Measurements from ENCODE around the gene OAT. TPM values are rescaled to one million over a fixed set of nuclear protein-coding genes. Genes with fewer than 3 reads are reported as not detected.

The OAT gene
- total RNA-seq, 1 experiment from 2014 or later = 67.9 TPM

DNA sequence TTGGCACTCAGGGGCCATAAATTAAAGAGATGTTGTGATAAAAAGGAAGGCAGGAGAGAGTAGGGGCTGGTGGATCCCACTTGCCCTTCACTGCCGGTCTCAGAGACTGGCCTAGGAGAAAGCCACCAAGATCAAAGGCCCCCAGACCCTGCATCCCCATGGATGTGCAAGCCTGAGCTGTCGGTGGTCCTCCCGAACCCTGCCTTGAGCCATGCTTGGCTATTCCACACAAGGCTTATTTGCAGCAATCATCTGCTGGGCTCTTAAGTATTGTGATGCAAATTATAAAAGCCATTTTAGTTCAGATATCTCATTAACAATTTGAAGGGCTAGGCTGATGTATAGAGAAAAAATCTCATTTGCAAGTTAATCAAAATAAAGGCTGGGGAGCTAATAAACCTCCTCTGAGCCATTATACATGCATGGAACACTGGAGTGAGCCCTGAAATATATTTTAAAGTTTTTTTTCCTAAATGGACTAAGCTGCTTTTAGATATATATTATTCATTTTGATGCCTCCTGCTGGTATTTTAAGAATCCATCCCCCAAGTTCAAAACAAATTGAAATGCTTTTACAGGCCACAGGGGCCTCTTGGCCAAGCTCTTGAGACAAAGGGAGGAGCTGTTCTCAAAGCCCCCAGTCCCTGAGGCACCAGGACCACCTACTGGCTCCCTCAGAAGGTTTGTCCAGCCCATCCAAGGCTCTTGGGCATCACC is 28.1 kb downstream of the OAT start:
- H3K27ac ChIP-seq (ENCODE audit: insufficient read length, low read depth, low read length) = no peak overlapping the region
- H4K20me1 ChIP-seq (ENCODE audit: control insufficient read depth, insufficient read depth, insufficient read length) = no peaks in the 10 kb centered on the region
- no peak overlapping the region for H2BK12ac ChIP-seq (ENCODE audit: insufficient read length, low read depth, low read length)
- no peaks in the 10 kb centered on the region for H3K79me2 ChIP-seq (ENCODE audit: insufficient read depth, low read length)
- H2BK20ac ChIP-seq (ENCODE audit: low read depth, low read length, poor library complexity, severe bottlenecking) = no peak overlapping the region
- no peak overlapping the region for H3K9ac ChIP-seq (ENCODE audit: extremely low read depth, insufficient read length, low read length)
- Mint-ChIP-seq H3K9me3 (no peaks in the 10 kb centered on the region), H3K27ac (no peak overlapping the region), H3K4me1 (peaks cover 21 to 44% of the 10 kb centered on the region in 2 experiments), H3K36me3 (ENCODE audit: insufficient read depth in 1 of 3, low read depth in 3 of 3) (no peaks in the 10 kb centered on the region), H3K27me3 (ENCODE audit: low read depth) (peaks cover 16% of the 10 kb centered on the region), H3K4me3 (no peak overlapping the region)
- H3K4me1 ChIP-seq (ENCODE audit: insufficient read depth, low read length) = peaks cover 2% of the 10 kb centered on the region; the same call in 1 of the 2 replicates
- DNase-seq = no peak
- no peak overlapping the region for H3K18ac ChIP-seq (ENCODE audit: insufficient read length, low read depth, low read length)
- H3K56ac ChIP-seq (ENCODE audit: insufficient read length, low read depth, low read length) = no peak overlapping the region
- H3K79me1 ChIP-seq (ENCODE audit: insufficient read depth, low read depth, low read length, poor library complexity, severe bottlenecking) = no peaks in the 10 kb centered on the region
- no peaks in the 10 kb centered on the region for H3K9me3 ChIP-seq (ENCODE audit: control insufficient read depth, low read depth, low read length)
- H2BK120ac ChIP-seq (ENCODE audit: low read depth, low read length, poor library complexity, severe bottlenecking) = no peak overlapping the region
- no peak overlapping the region for H4K5ac ChIP-seq (ENCODE audit: insufficient read length, low read depth, low read length)
- H4K8ac ChIP-seq (replicated peaks; ENCODE audit: insufficient read length, low read depth, low read length) = no peak overlapping the region
- no peak overlapping the region for H3K4ac ChIP-seq (ENCODE audit: low read depth, low read length)
- WGBS (ENCODE audit: extremely low coverage, insufficient read length, low lambda C conversion rate) = no CpG with 5 or more reads among the region's 3 CpGs
- H3K14ac ChIP-seq (ENCODE audit: insufficient read depth, low read length) = no peak overlapping the region
- no peak overlapping the region for H2AFZ ChIP-seq (ENCODE audit: low read length)
- H2AK5ac ChIP-seq (ENCODE audit: insufficient read length, low read length) = no peak overlapping the region
- H3K23me2 ChIP-seq (ENCODE audit: insufficient read length, low read depth, low read length, poor library complexity, severe bottlenecking) = peaks cover 4% of the 10 kb centered on the region
- H3T11ph ChIP-seq (ENCODE audit: low read length) = no peak overlapping the region
- H4K91ac ChIP-seq (ENCODE audit: insufficient read length, low read depth, low read length) = no peak overlapping the region
- no peaks in the 10 kb centered on the region for H3K27me3 ChIP-seq (ENCODE audit: insufficient read depth, low read length)
- H3K4me2 ChIP-seq (ENCODE audit: insufficient read depth, insufficient read length, low read length) = no peak overlapping the region
- no peak overlapping the region for H2BK15ac ChIP-seq (ENCODE audit: low read depth, low read length)
- TF ChIP-seq, protein P1, sequence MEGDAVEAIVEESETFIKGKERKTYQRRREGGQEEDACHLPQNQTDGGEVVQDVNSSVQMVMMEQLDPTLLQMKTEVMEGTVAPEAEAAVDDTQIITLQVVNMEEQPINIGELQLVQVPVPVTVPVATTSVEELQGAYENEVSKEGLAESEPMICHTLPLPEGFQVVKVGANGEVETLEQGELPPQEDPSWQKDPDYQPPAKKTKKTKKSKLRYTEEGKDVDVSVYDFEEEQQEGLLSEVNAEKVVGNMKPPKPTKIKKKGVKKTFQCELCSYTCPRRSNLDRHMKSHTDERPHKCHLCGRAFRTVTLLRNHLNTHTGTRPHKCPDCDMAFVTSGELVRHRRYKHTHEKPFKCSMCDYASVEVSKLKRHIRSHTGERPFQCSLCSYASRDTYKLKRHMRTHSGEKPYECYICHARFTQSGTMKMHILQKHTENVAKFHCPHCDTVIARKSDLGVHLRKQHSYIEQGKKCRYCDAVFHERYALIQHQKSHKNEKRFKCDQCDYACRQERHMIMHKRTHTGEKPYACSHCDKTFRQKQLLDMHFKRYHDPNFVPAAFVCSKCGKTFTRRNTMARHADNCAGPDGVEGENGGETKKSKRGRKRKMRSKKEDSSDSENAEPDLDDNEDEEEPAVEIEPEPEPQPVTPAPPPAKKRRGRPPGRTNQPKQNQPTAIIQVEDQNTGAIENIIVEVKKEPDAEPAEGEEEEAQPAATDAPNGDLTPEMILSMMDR (conservative IDR thresholded peaks at IDR 0.05) = no peak
- no peak overlapping the region for H2BK5ac ChIP-seq (ENCODE audit: insufficient read length, low read length)
- no peak overlapping the region for H3K23ac ChIP-seq (ENCODE audit: insufficient read length, low read depth, low read length)
